HEK293T (cell line): ENCODE measurements around the gene SGK2.

Source experiments
- ARNT ChIP-seq: fragments of 450-650 bp; IDR thresholded peaks from 2 replicates; pipeline ENCODE4 v1.6.1; 2017; ENCODE audit warnings: mild to moderate bottlenecking
- BHLHE40 ChIP-seq: fragments of 450-650 bp; IDR thresholded peaks from 2 replicates; pipeline ENCODE4 v1.6.1; 2016; ENCODE audit warnings: mild to moderate bottlenecking, moderate library complexity, borderline replicate concordance
- CTBP1 ChIP-seq: fragments of 450-650 bp; IDR thresholded peaks from 2 replicates; pipeline ENCODE4 v1.6.1; 2016; ENCODE audit warnings: borderline replicate concordance
- ELF4 ChIP-seq: fragments of 450-650 bp; IDR thresholded peaks from 2 replicates; pipeline ENCODE4 v1.6.1; 2017; ENCODE audit warnings: antibody characterized with exemption
- FOXA1 ChIP-seq: fragments of 450-650 bp; IDR thresholded peaks from 2 replicates; pipeline ENCODE4 v1.6.1; 2016; ENCODE audit warnings: mild to moderate bottlenecking
- FOXK2 ChIP-seq: fragments of 450-650 bp; IDR thresholded peaks from 2 replicates; pipeline ENCODE4 v1.6.1; 2016; ENCODE audit warnings: mild to moderate bottlenecking
- FOXM1 ChIP-seq: fragments of 450-650 bp; IDR thresholded peaks from 2 replicates; pipeline ENCODE4 v1.6.1; 2017; ENCODE audit warnings: mild to moderate bottlenecking, borderline replicate concordance
- HDGF ChIP-seq: fragments of 450-650 bp; IDR thresholded peaks from 2 replicates; pipeline ENCODE4 v1.6.1; 2017; ENCODE audit warnings: antibody characterized with exemption, borderline replicate concordance
- L3MBTL2 ChIP-seq: fragments of 450-650 bp; conservative IDR thresholded peaks from 2 replicates; pipeline ENCODE4 v1.6.1; 2016; ENCODE audit warnings: mild to moderate bottlenecking
- NFRKB ChIP-seq: fragments of 450-650 bp; IDR thresholded peaks from 2 replicates; pipeline ENCODE4 v1.6.1; 2016; ENCODE audit warnings: mild to moderate bottlenecking, moderate library complexity
- SP1 ChIP-seq: fragments of 450-650 bp; IDR thresholded peaks from 2 replicates; pipeline ENCODE4 v1.6.1; 2017
- TARDBP ChIP-seq: fragments of 450-650 bp; IDR thresholded peaks from 2 replicates; pipeline ENCODE4 v1.6.1; 2016
- ZNF384 ChIP-seq: fragments of 450-650 bp; IDR thresholded peaks from 2 replicates; pipeline ENCODE4 v1.6.1; 2016
- TF ChIP-seq, protein P1 (sequence below): fragments of 450-650 bp; IDR thresholded peaks from 2 replicates; pipeline ENCODE4 v1.6.1; 2016

DNA sequence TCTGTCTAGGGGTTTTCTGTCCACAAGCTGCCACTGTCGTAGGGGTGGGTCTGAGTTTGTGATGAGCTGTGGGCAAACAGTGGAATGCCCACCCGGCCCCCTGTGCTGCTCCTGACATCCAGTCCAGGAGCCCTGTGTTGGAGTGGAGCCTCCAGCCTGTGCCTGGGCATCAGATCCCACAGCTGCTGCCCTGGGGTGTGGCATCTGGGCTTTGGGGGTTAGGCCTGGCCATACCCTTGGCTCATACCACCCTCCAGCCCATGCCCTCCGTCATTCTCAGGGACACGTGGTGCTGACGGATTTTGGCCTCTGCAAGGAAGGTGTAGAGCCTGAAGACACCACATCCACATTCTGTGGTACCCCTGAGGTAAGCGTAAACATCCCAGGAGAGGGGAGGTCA lies 12.9 kb downstream of the SGK2 start:
- TF ChIP-seq FOXK2, result no peak
- TF ChIP-seq ZNF384, result no peak
- no peak for TF ChIP-seq CTBP1
- TF ChIP-seq TARDBP, result no peak
- no peak for TF ChIP-seq FOXM1
- TF ChIP-seq, protein P1, sequence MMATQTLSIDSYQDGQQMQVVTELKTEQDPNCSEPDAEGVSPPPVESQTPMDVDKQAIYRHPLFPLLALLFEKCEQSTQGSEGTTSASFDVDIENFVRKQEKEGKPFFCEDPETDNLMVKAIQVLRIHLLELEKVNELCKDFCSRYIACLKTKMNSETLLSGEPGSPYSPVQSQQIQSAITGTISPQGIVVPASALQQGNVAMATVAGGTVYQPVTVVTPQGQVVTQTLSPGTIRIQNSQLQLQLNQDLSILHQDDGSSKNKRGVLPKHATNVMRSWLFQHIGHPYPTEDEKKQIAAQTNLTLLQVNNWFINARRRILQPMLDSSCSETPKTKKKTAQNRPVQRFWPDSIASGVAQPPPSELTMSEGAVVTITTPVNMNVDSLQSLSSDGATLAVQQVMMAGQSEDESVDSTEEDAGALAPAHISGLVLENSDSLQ, result no peak
- TF ChIP-seq BHLHE40, result no peak
- TF ChIP-seq ARNT, result no peak
- TF ChIP-seq SP1, result no peak
- no peak for TF ChIP-seq NFRKB
- no peak for TF ChIP-seq HDGF
- TF ChIP-seq L3MBTL2, result no peak
- TF ChIP-seq ELF4, result no peak
- no peak for TF ChIP-seq FOXA1
